Smooth muscle cell (in vitro differentiated cells): ENCODE measurements around the gene PRPF40B. TPM values are rescaled to one million over a fixed set of nuclear protein-coding genes. Genes with fewer than 3 reads are reported as not detected.

ENCODE experiments used
- DNase-seq: peaks from one replicate; lab custom pipeline; 2025; ENCODE audit not compliant: unreplicated experiment; lab: John Stamatoyannopoulos, UW
- H2AFZ ChIP-seq: fragments of 200-600 bp; sonication (generic); 2 replicates; pipeline ENCODE4 v1.6.0; 2016; ENCODE audit warnings: antibody characterized with exemption, low read depth, mild to moderate bottlenecking
- H3F3A ChIP-seq: fragments of 200-600 bp; sonication (generic); 2 replicates; pipeline ENCODE4 v1.6.0; 2017; ENCODE audit warnings: antibody characterized with exemption, low read depth
- H3K27ac ChIP-seq: fragments of 200-600 bp; sonication (generic); 2 replicates; pipeline ENCODE4 v1.5.1; 2016; ENCODE audit warnings: low read depth, mild to moderate bottlenecking
- H3K27me3 ChIP-seq: fragments of 200-600 bp; sonication (generic); 2 replicates; pipeline ENCODE4 v1.6.1; 2016; ENCODE audit warnings: low read depth, mild to moderate bottlenecking
- H3K36me3 ChIP-seq: fragments of 200-600 bp; sonication (generic); 2 replicates; pipeline ENCODE4 v1.5.1; 2016; ENCODE audit warnings: low read depth
- H3K4me1 ChIP-seq: fragments of 200-600 bp; sonication (generic); 2 replicates; pipeline ENCODE4 v1.5.1; 2016; ENCODE audit warnings: low read depth
- H3K4me2 ChIP-seq: fragments of 200-600 bp; sonication (generic); 2 replicates; pipeline ENCODE4 v1.6.0; 2016; ENCODE audit warnings: mild to moderate bottlenecking
- H3K4me3 ChIP-seq: fragments of 200-600 bp; sonication (generic); 2 replicates; pipeline ENCODE4 v1.5.1; 2016; ENCODE audit warnings: mild to moderate bottlenecking
- H3K79me2 ChIP-seq: fragments of 200-600 bp; sonication (generic); 2 replicates; pipeline ENCODE4 v1.6.0; 2016; ENCODE audit warnings: low read depth, mild to moderate bottlenecking
- H3K9ac ChIP-seq: fragments of 200-600 bp; sonication (generic); 2 replicates; pipeline ENCODE4 v1.6.0; 2016; ENCODE audit warnings: low read depth
- H3K9me3 ChIP-seq: fragments of 200-600 bp; sonication (generic); replicated peaks from 2 replicates; pipeline ENCODE4 v1.5.1; 2016; ENCODE audit warnings: low read depth
- H4K20me1 ChIP-seq: fragments of 200-600 bp; sonication (generic); 2 replicates; pipeline ENCODE4 v1.6.0; 2016; ENCODE audit warnings: low read depth
- WGBS: methylation state at CpG from one replicate; pipeline ENCODE4 v1.1.7; 2016; ENCODE audit warnings: low lambda C conversion rate; 5-methylcytosine and 5-hydroxymethylcytosine counted together
- polyA plus RNA-seq: library from polyadenylated mRNA; unstranded; fragments of >200 nt; fragmentation: Nextera tagmentation; extraction: Ambion mirVana; gene quantifications from 2 replicates; pipeline ENCODE4 v1.2.1, GENCODE V29; 2016
- total RNA-seq: library from RNA; depleted of rRNA; stranded (reverse); fragments of >200 nt; gene quantifications from 2 replicates; pipeline ENCODE4 v1.2.3, GENCODE V29; 2014
- TF ChIP-seq, protein P1 (sequence below): fragments of 200-600 bp; sonication (generic); IDR thresholded peaks from 2 replicates; pipeline ENCODE4 v1.5.1; 2017; ENCODE audit warnings: borderline replicate concordance, mild to moderate bottlenecking, antibody characterized with exemption; ENCODE audit not compliant: insufficient read depth, poor library complexity, severe bottlenecking

The PRPF40B gene
- total and polyA plus RNA-seq, 2 experiments from 2014 or later = 6.2 to 19.8 TPM

DNA sequence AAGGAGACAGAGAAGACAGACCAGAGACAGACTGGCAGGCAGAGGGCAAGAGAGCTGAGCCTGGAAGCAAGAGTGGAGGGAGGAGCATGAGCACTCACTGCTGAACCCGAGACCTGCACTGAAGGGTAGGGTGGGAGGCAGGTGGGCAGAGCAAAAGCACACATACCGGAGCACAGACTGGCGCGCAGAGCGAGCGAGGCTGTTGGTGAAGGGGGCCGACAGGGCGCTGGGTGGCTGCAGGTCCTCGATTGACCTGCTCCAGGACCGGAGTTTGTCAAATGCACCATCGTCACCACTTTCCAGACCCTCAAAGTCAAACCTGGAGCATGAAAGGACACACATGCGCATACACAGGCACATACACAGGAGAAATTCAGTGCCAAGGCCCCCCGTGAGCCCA lies 34.9 kb downstream of the PRPF40B start:
- Histone ChIP-seq H3K36me3 (no peaks in the 10 kb centered on the region), H3K4me2 (no peak overlapping the region), H3K4me1 (no peaks in the 10 kb centered on the region), H3K27ac (no peak overlapping the region), H3K27me3 (no peaks in the 10 kb centered on the region), H3K79me2 (no peaks in the 10 kb centered on the region), H4K20me1 (no peaks in the 10 kb centered on the region), H2AFZ (no peak overlapping the region), H3K4me3 (no peak overlapping the region), H3K9me3 (no peaks in the 10 kb centered on the region), H3K9ac (no peak overlapping the region), H3F3A (no peaks in the 10 kb centered on the region)
- 98% methylated on average over 13 of the region's 13 CpGs for WGBS
- DNase-seq = no peak
- TF ChIP-seq, protein P1, sequence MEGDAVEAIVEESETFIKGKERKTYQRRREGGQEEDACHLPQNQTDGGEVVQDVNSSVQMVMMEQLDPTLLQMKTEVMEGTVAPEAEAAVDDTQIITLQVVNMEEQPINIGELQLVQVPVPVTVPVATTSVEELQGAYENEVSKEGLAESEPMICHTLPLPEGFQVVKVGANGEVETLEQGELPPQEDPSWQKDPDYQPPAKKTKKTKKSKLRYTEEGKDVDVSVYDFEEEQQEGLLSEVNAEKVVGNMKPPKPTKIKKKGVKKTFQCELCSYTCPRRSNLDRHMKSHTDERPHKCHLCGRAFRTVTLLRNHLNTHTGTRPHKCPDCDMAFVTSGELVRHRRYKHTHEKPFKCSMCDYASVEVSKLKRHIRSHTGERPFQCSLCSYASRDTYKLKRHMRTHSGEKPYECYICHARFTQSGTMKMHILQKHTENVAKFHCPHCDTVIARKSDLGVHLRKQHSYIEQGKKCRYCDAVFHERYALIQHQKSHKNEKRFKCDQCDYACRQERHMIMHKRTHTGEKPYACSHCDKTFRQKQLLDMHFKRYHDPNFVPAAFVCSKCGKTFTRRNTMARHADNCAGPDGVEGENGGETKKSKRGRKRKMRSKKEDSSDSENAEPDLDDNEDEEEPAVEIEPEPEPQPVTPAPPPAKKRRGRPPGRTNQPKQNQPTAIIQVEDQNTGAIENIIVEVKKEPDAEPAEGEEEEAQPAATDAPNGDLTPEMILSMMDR = no peak

DNA sequence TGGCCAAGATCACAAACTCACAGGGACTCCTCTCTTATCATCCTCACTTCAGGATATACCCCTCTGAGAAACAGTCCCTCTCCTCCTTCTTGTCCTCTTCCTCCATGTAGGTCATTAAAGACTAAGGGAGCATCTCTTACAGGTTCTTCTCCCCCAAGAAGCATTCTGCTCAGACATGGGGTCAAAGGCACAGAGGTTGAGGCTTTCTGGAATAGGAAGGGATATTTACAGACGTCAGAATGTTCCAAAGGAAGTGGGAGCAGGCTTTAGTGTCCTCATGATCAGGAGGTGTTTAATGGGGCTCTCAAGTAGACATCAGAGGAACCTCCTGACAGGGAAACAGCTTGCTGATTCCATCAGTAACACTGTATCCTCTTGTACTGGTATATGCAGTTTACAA lies 36.4 kb downstream of the PRPF40B start:
- H3K36me3 ChIP-seq = no peaks in the 10 kb centered on the region
- no peaks in the 10 kb centered on the region for H3K27me3 ChIP-seq
- no peaks in the 10 kb centered on the region for H3K9me3 ChIP-seq
- no peaks in the 10 kb centered on the region for H3F3A ChIP-seq
- H4K20me1 ChIP-seq = no peaks in the 10 kb centered on the region
- TF ChIP-seq, protein P1 = no peak
- H3K4me2 ChIP-seq = no peak overlapping the region
- no peaks in the 10 kb centered on the region for H3K79me2 ChIP-seq
- H2AFZ ChIP-seq = no peak overlapping the region
- H3K27ac ChIP-seq = no peak overlapping the region
- no peak for DNase-seq
- no peak overlapping the region for H3K4me3 ChIP-seq
- no peak overlapping the region for H3K9ac ChIP-seq
- 89% methylated on average over 1 of the region's 1 CpG for WGBS
- no peaks in the 10 kb centered on the region for H3K4me1 ChIP-seq

DNA sequence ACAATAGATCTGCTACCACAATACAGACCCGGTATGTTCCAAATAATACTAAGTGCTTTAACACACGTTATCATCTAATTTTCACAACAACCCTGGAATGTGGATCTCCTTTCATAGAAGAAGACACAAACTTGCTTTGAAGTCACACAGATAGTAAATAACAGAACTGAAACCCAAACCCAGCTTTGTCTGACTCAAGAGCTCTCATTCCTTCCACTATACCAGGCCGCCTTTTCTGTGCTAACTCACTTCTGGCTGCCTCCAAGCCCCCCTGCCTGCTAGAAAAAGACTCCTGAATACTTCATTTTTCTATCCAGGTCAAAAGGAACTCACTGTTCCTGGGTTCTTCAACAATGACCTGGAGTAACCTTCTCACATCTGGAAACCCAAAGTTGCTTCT lies 37.8 kb downstream of the PRPF40B start:
- Histone ChIP-seq H3K4me2 (no peak overlapping the region), H3K36me3 (no peaks in the 10 kb centered on the region), H3K9me3 (no peaks in the 10 kb centered on the region), H3K27ac (no peak overlapping the region), H3K9ac (no peak overlapping the region), H3K4me1 (no peaks in the 10 kb centered on the region), H3K79me2 (peaks cover 3% of the 10 kb centered on the region), H3F3A (no peaks in the 10 kb centered on the region), H4K20me1 (no peaks in the 10 kb centered on the region), H2AFZ (no peak overlapping the region), H3K27me3 (no peaks in the 10 kb centered on the region), H3K4me3 (no peak overlapping the region)
- 92% methylated on average over 3 of the region's 3 CpGs for WGBS
- no peak for DNase-seq
- TF ChIP-seq, protein P1 = no peak

DNA sequence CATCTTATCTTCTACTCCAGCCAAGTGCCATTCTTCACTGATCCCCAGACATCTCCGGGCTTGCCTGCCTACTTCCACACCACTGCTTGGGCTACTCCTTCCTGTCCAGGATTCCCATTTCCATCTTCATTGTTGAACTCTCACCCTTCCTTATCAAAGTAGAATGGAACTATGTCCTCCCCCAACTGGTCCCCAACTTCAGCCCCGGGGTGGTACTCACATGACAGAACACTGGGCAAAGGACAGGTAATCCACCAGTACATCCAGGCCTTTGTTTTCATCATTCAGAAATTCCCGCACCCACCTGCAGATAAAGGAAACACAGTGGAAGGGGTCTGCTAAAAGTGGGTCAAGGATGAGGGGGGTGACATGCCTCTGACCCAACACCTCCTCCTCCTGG lies 38.4 kb downstream of the PRPF40B start:
- no peaks in the 10 kb centered on the region for H3K27me3 ChIP-seq
- no peak overlapping the region for H2AFZ ChIP-seq
- WGBS = 95% methylated on average over 3 of the region's 3 CpGs
- H3K9me3 ChIP-seq = no peaks in the 10 kb centered on the region
- H3K27ac ChIP-seq = peak overlapping the region; percentile 90
- no peak overlapping the region for H3K4me2 ChIP-seq
- peaks cover 8% of the 10 kb centered on the region for H3K79me2 ChIP-seq
- TF ChIP-seq, protein P1 = no peak
- H3F3A ChIP-seq = no peaks in the 10 kb centered on the region
- no peaks in the 10 kb centered on the region for H3K36me3 ChIP-seq
- no peaks in the 10 kb centered on the region for H3K4me1 ChIP-seq
- DNase-seq = no peak
- H4K20me1 ChIP-seq = no peaks in the 10 kb centered on the region
- no peak overlapping the region for H3K4me3 ChIP-seq
- H3K9ac ChIP-seq = no peak overlapping the region
